CD14-positive monocyte (primary cell): ENCODE data around the gene KCNE4. TPM values are rescaled to one million over a fixed set of nuclear protein-coding genes. Genes with fewer than 3 reads are reported as not detected.

ENCODE experiments used
- DNase-seq, 3 donors: peaks; one replicate each; pipeline ENCODE4 v3.0.0-alpha.2; 2011 to 2022
- H2AFZ ChIP-seq: 2 replicates; pipeline ENCODE4 v1.6.0; 2012; ENCODE audit warnings: mild to moderate bottlenecking, low read depth, low read length, inconsistent platforms; ENCODE audit not compliant: insufficient read depth, poor library complexity, severe bottlenecking
- H3K27ac ChIP-seq, 2 donors: 1 replicate in 1 of 2; 2 replicates in 1 of 2; pipeline ENCODE4 v1.5.1; 2012 to 2013; ENCODE audit warnings: low read length in 2 of 2, control low read depth in 1 of 2, inconsistent platforms in 1 of 2, low read depth in 1 of 2, mild to moderate bottlenecking in 1 of 2
- H3K27me3 ChIP-seq, 2 donors: one replicate each; pipeline versions ENCODE4 v1.6.0 to v1.6.1; 2011 to 2013; ENCODE audit warnings: low read length in 2 of 2; ENCODE audit not compliant: control insufficient read depth in 2 of 2, insufficient read depth in 2 of 2
- H3K36me3 ChIP-seq, 2 donors: replicated peaks in 1 of 2; 1 replicate in 1 of 2; 2 replicates in 1 of 2; pipeline versions ENCODE4 v1.5.1 to v1.6.1; 2012 to 2013; ENCODE audit warnings: low read length in 2 of 2, control low read depth in 1 of 2, inconsistent platforms in 1 of 2, mild to moderate bottlenecking in 1 of 2; ENCODE audit not compliant: insufficient read depth in 2 of 2, control insufficient read depth in 1 of 2
- H3K4me1 ChIP-seq, 2 donors: 1 replicate in 1 of 2; 2 replicates in 1 of 2; pipeline versions ENCODE4 v1.5.1 to v1.6.1; 2012 to 2013; ENCODE audit warnings: low read length in 2 of 2, control low read depth in 1 of 2, inconsistent platforms in 1 of 2, mild to moderate bottlenecking in 1 of 2, moderate library complexity in 1 of 2; ENCODE audit not compliant: insufficient read depth in 2 of 2, control insufficient read depth in 1 of 2
- H3K4me2 ChIP-seq: replicated peaks from 2 replicates; pipeline ENCODE3; 2012; ENCODE audit warnings: low read length, moderate library complexity, mild to moderate bottlenecking; ENCODE audit not compliant: poor library complexity, severe bottlenecking; ENCODE audit errors: extremely low read depth
- H3K4me3 ChIP-seq, 3 experiments: fragments of 200-600 bp in 1 of 3; sonication (generic) in 1 of 3; replicated peaks in 1 of 3; 1 replicate in 2 of 3; 2 replicates in 1 of 3; pipeline ENCODE4 v1.5.1; 2011 to 2013; ENCODE audit warnings: low read length in 3 of 3, mild to moderate bottlenecking in 3 of 3, control low read depth in 2 of 3, low read depth in 2 of 3, inconsistent platforms in 1 of 3, moderate library complexity in 1 of 3
- H3K79me2 ChIP-seq: 2 replicates; pipeline ENCODE4 v1.6.0; 2012; ENCODE audit warnings: mild to moderate bottlenecking, control low read depth, inconsistent platforms, low read length, moderate library complexity; ENCODE audit not compliant: insufficient read depth
- H3K9ac ChIP-seq: 2 replicates; pipeline ENCODE4 v1.6.0; 2017; ENCODE audit warnings: low read length, mild to moderate bottlenecking; ENCODE audit not compliant: insufficient read depth, poor library complexity, severe bottlenecking
- H3K9me3 ChIP-seq, 2 donors: replicated peaks in 1 of 2; 1 replicate in 1 of 2; 2 replicates in 1 of 2; pipeline versions ENCODE4 v1.5.1 to v1.6.1; 2012 to 2013; ENCODE audit warnings: low read length in 2 of 2, control low read depth in 1 of 2; ENCODE audit not compliant: control insufficient read depth in 1 of 2, insufficient read depth in 1 of 2
- H4K20me1 ChIP-seq: 2 replicates; pipeline ENCODE4 v1.6.0; 2012; ENCODE audit warnings: mild to moderate bottlenecking, low read length, control low read depth, moderate library complexity; ENCODE audit not compliant: insufficient read depth
- H3K27ac Mint-ChIP-seq, 7 donors: one replicate each; pipeline ENCODE4 v1.8.0; 2020; ENCODE audit warnings: mild to moderate bottlenecking in 7 of 7, mixed read lengths in 7 of 7, moderate library complexity in 6 of 7, inconsistent platforms in 2 of 7
- H3K27me3 Mint-ChIP-seq, 3 donors: one replicate each; pipeline ENCODE4 v1.8.0; 2021 to 2022; ENCODE audit warnings: low read depth in 3 of 3, mild to moderate bottlenecking in 3 of 3, mixed read lengths in 3 of 3, moderate library complexity in 3 of 3, inconsistent platforms in 1 of 3
- H3K36me3 Mint-ChIP-seq, 2 donors: one replicate each; pipeline ENCODE4 v1.8.0; 2020; ENCODE audit warnings: mixed read lengths in 2 of 2, inconsistent platforms in 1 of 2, mild to moderate bottlenecking in 1 of 2
- H3K4me1 Mint-ChIP-seq: one replicate; pipeline ENCODE4 v1.8.0; 2020; ENCODE audit warnings: mild to moderate bottlenecking, mixed read lengths
- H3K4me3 Mint-ChIP-seq, 2 donors: one replicate each; pipeline ENCODE4 v1.8.0; 2020; ENCODE audit warnings: mild to moderate bottlenecking in 2 of 2, mixed read lengths in 2 of 2, moderate library complexity in 1 of 2
- H3K9me3 Mint-ChIP-seq, 7 donors: one replicate each; pipeline ENCODE4 v1.8.0; 2020 to 2022; ENCODE audit warnings: mixed read lengths in 7 of 7, mild to moderate bottlenecking in 6 of 7, moderate library complexity in 6 of 7, inconsistent platforms in 2 of 7
- whole genome bisulfite sequencing: methylation state at CpG from one replicate; pipeline ENCODE4 v1.1.5; 2013; ENCODE audit warnings: missing lambda C conversion rate; ENCODE audit not compliant: insufficient coverage; 5-methylcytosine and 5-hydroxymethylcytosine counted together
- intact Hi-C, 2 donors: fragments of 100-400 bp; cut with micrococcal nuclease; formaldehyde crosslinking; loops; one replicate each; pipeline versions ENCODE4 v1.15.0 to v1.15.1; 2023
- polyA plus RNA-seq, 3 donors: library from polyadenylated mRNA; depleted of rRNA in 1 of 3; unstranded in 2 of 3; stranded (reverse) in 1 of 3; fragments of 300-500 nt in 2 of 3; fragments of >200 nt in 1 of 3; fragmentation: Illumina TruSeq in 2 of 3; gene quantifications; 1 replicate in 2 of 3; 2 replicates in 1 of 3; pipeline ENCODE4 v1.2.3, GENCODE V29; 2012 to 2021
- TF ChIP-seq, protein P1 (sequence below): fragments of 200-600 bp; IDR thresholded peaks from one replicate; pipeline ENCODE4 v1.8.0; 2022; ENCODE audit warnings: antibody characterized with exemption, mild to moderate bottlenecking

KCNE4 gene
- polyA plus RNA-seq, 3 donors = not detected

DNA sequence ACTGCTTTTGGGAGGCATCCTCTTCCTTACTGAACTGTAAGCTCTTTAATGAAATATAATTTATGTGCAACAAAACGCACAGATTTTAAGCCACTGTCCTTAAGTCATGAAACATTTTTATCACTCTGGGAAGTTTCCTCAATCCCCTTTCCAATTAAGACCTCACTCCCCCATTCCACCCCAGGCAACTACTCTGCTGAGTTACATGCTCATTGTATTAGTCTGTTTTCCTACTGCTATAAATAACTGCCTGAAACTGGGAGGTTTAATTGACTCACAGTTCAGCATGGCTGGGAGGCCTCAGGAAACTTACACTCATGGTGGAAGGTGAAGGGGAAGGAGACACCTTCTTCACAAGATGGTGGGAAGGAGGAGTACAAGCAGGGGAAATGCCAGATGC lies 46.5 kb upstream of the KCNE4 start:
- H2AFZ ChIP-seq = no peak overlapping the region
- no peak overlapping the region for H3K4me3 Mint-ChIP-seq
- intact Hi-C loops = no loop called here
- H3K9ac ChIP-seq = no peak overlapping the region
- no peaks in the 10 kb centered on the region for H3K4me1 ChIP-seq
- no peaks in the 10 kb centered on the region for H3K9me3 ChIP-seq
- no peaks in the 10 kb centered on the region for H3K27me3 ChIP-seq
- DNase-seq = no peak
- TF ChIP-seq, protein P1, sequence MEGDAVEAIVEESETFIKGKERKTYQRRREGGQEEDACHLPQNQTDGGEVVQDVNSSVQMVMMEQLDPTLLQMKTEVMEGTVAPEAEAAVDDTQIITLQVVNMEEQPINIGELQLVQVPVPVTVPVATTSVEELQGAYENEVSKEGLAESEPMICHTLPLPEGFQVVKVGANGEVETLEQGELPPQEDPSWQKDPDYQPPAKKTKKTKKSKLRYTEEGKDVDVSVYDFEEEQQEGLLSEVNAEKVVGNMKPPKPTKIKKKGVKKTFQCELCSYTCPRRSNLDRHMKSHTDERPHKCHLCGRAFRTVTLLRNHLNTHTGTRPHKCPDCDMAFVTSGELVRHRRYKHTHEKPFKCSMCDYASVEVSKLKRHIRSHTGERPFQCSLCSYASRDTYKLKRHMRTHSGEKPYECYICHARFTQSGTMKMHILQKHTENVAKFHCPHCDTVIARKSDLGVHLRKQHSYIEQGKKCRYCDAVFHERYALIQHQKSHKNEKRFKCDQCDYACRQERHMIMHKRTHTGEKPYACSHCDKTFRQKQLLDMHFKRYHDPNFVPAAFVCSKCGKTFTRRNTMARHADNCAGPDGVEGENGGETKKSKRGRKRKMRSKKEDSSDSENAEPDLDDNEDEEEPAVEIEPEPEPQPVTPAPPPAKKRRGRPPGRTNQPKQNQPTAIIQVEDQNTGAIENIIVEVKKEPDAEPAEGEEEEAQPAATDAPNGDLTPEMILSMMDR = no peak
- H3K27ac ChIP-seq = no peak overlapping the region
- no peaks in the 10 kb centered on the region for H3K36me3 Mint-ChIP-seq
- WGBS = no CpG with 5 or more reads among the region's 1 CpG
- no peaks in the 10 kb centered on the region for H3K79me2 ChIP-seq
- H3K27ac Mint-ChIP-seq = no peak overlapping the region
- H3K36me3 ChIP-seq = no peaks in the 10 kb centered on the region
- peaks cover 0 to 5% (median 0%) of the 10 kb centered on the region in 7 donors for H3K9me3 Mint-ChIP-seq
- no peak overlapping the region for H3K4me2 ChIP-seq
- no peaks in the 10 kb centered on the region for H4K20me1 ChIP-seq
- H3K27me3 Mint-ChIP-seq = peaks cover 2 to 6% (median 3%) of the 10 kb centered on the region in 3 donors
- H3K4me1 Mint-ChIP-seq = no peaks in the 10 kb centered on the region
- no peak overlapping the region for H3K4me3 ChIP-seq

DNA sequence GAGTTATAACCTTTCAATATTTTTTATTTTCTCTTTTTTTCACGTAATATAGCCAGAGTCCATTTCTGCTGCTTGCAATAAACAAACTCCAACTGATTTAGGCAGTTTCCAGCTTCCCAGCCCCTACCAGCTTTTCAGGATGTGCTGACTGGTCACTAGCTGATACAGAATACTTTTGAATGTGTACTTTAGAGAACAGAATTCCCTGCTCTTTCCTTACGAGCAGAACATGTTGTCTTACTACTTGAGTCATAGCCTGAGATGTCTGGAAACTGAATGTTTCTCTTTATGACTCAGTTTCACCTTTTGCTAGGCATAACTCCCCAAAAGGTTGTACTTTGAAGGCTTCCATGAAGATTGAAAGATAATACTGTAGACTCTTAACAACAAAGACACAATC lies 44.5 kb upstream of the KCNE4 start:
- TF ChIP-seq, protein P1 = no peak
- no peak overlapping the region for H3K9ac ChIP-seq
- Mint-ChIP-seq H3K9me3 (peaks cover 0 to 5% (median 4%) of the 10 kb centered on the region in 7 donors), H3K27me3 (peaks cover 2 to 10% (median 3%) of the 10 kb centered on the region in 3 donors), H3K4me3 (no peak overlapping the region), H3K36me3 (no peaks in the 10 kb centered on the region), H3K27ac (no peak overlapping the region), H3K4me1 (no peaks in the 10 kb centered on the region)
- intact Hi-C loops = no loop called here
- H3K9me3 ChIP-seq = no peaks in the 10 kb centered on the region
- no peaks in the 10 kb centered on the region for H3K27me3 ChIP-seq
- no peaks in the 10 kb centered on the region for H3K79me2 ChIP-seq
- H3K36me3 ChIP-seq = no peaks in the 10 kb centered on the region
- H2AFZ ChIP-seq = no peak overlapping the region
- no peak overlapping the region for H3K27ac ChIP-seq
- WGBS = no CpG with 5 or more reads among the region's 2 CpGs
- H3K4me2 ChIP-seq = no peak overlapping the region
- H3K4me3 ChIP-seq = no peak overlapping the region
- H3K4me1 ChIP-seq = no peaks in the 10 kb centered on the region
- DNase-seq = no peak
- no peaks in the 10 kb centered on the region for H4K20me1 ChIP-seq
